Nephron progenitor cell (in vitro differentiated cells): ENCODE measurements around the gene ETFA.
A peak's percentile ranks its signal among the peaks of the same experiment; 100 is the strongest.

Experiments used
- DNase-seq: peaks from one replicate; pipeline ENCODE4 v3.0.0; 2021
- H3K27ac Mint-ChIP-seq: 2 replicates; pipeline ENCODE4 v1.8.0; 2021; ENCODE audit warnings: mild to moderate bottlenecking, moderate library complexity, mixed read lengths
- H3K27me3 Mint-ChIP-seq: 2 replicates; pipeline ENCODE4 v1.8.0; 2021; ENCODE audit warnings: mild to moderate bottlenecking, low read depth, mixed read lengths; ENCODE audit not compliant: poor library complexity
- H3K36me3 Mint-ChIP-seq: 2 replicates; pipeline ENCODE4 v1.8.0; 2021; ENCODE audit warnings: low read depth, mixed read lengths
- H3K4me1 Mint-ChIP-seq: 2 replicates; pipeline ENCODE4 v1.8.0; 2021; ENCODE audit warnings: mixed read lengths
- H3K4me3 Mint-ChIP-seq: 2 replicates; pipeline ENCODE4 v1.8.0; 2021; ENCODE audit warnings: mild to moderate bottlenecking, moderate library complexity, mixed read lengths
- H3K9me3 Mint-ChIP-seq: 2 replicates; pipeline ENCODE4 v1.8.0; 2021; ENCODE audit warnings: mild to moderate bottlenecking, moderate library complexity, mixed read lengths
- CTCF ChIP-seq: fragments of 200-600 bp; sonication (generic); IDR thresholded peaks from 2 replicates; pipeline ENCODE4 v1.5.0; 2021; ENCODE audit warnings: antibody characterized with exemption

The ETFA gene

GRCh38 chr15:76185716-76186115 is 125.6 kb downstream of the ETFA start:
- no peak overlapping the region for H3K4me3 Mint-ChIP-seq
- H3K27ac Mint-ChIP-seq = no peak overlapping the region
- TF ChIP-seq CTCF = peak; percentile 51
- peak; percentile 39 for DNase-seq
- H3K9me3 Mint-ChIP-seq = no peaks in the 10 kb centered on the region
- peaks cover 50% of the 10 kb centered on the region for H3K4me1 Mint-ChIP-seq
- H3K36me3 Mint-ChIP-seq = no peaks in the 10 kb centered on the region
- peaks cover 36% of the 10 kb centered on the region for H3K27me3 Mint-ChIP-seq

GRCh38 chr15:76184650-76185035 is 126.6 kb downstream of the ETFA start:
- H3K36me3 Mint-ChIP-seq = no peaks in the 10 kb centered on the region
- no peaks in the 10 kb centered on the region for H3K9me3 Mint-ChIP-seq
- DNase-seq = no peak
- no peak for TF ChIP-seq CTCF
- no peak overlapping the region for H3K4me3 Mint-ChIP-seq
- peaks cover 25% of the 10 kb centered on the region for H3K27me3 Mint-ChIP-seq
- H3K27ac Mint-ChIP-seq = no peak overlapping the region
- peaks cover 41% of the 10 kb centered on the region for H3K4me1 Mint-ChIP-seq

- TF ChIP-seq CTCF = no peak
- DNase-seq = no peak
- H3K4me1 Mint-ChIP-seq = peaks cover 36% of the 10 kb centered on the region
- H3K9me3 Mint-ChIP-seq = no peaks in the 10 kb centered on the region
- H3K27me3 Mint-ChIP-seq = peaks cover 19% of the 10 kb centered on the region
- H3K27ac Mint-ChIP-seq = no peak overlapping the region
- H3K36me3 Mint-ChIP-seq = no peaks in the 10 kb centered on the region
- H3K4me3 Mint-ChIP-seq = no peak overlapping the region
Measured at GRCh38 chr15:76183930-76184649, 127.2 kb downstream of the ETFA start.

- no peaks in the 10 kb centered on the region for H3K36me3 Mint-ChIP-seq
- no peak for TF ChIP-seq CTCF
- no peak overlapping the region for H3K27ac Mint-ChIP-seq
- no peak overlapping the region for H3K4me3 Mint-ChIP-seq
- no peaks in the 10 kb centered on the region for H3K9me3 Mint-ChIP-seq
- peaks cover 45% of the 10 kb centered on the region for H3K4me1 Mint-ChIP-seq
- peaks cover 3% of the 10 kb centered on the region for H3K27me3 Mint-ChIP-seq
- no peak for DNase-seq
Measured at GRCh38 chr15:76181705-76182107, 129.6 kb downstream of the ETFA start.

- Mint-ChIP-seq H3K4me3 (no peak overlapping the region), H3K27ac (no peak overlapping the region), H3K27me3 (peaks cover 3% of the 10 kb centered on the region), H3K36me3 (no peaks in the 10 kb centered on the region), H3K9me3 (no peaks in the 10 kb centered on the region), H3K4me1 (peaks cover 35% of the 10 kb centered on the region)
- no peak for DNase-seq
- TF ChIP-seq CTCF = no peak
Measured at GRCh38 chr15:76180321-76180720, 130.9 kb downstream of the ETFA start.

GRCh38 chr15:76179023-76179422 is 132.2 kb downstream of the ETFA start:
- TF ChIP-seq CTCF = no peak
- no peak overlapping the region for H3K4me3 Mint-ChIP-seq
- DNase-seq = no peak
- H3K27me3 Mint-ChIP-seq = peaks cover 9% of the 10 kb centered on the region
- H3K27ac Mint-ChIP-seq = no peak overlapping the region
- H3K9me3 Mint-ChIP-seq = no peaks in the 10 kb centered on the region
- peaks cover 26% of the 10 kb centered on the region for H3K4me1 Mint-ChIP-seq
- H3K36me3 Mint-ChIP-seq = no peaks in the 10 kb centered on the region
